PC-9 (cell line): Measurements from ENCODE around the gene GLOD4.

Experiments
- CTCF ChIP-seq: fragments of 200-600 bp; sonication (generic); conservative IDR thresholded peaks from 2 replicates; pipeline ENCODE4 v1.6.1; 2017; ENCODE audit warnings: mixed run types, antibody characterized with exemption, mild to moderate bottlenecking, moderate library complexity
- EZH2 ChIP-seq: fragments of 200-600 bp; sonication (generic); IDR thresholded peaks from 2 replicates; pipeline ENCODE4 v1.8.0; 2017; ENCODE audit warnings: antibody characterized with exemption, low read depth

- no peak for TF ChIP-seq CTCF
- TF ChIP-seq EZH2: no peak
These were observed 13.2 kb upstream of the GLOD4 start for GRCh38 chr17:795276-795675.
